HCT116 (cell line): ENCODE results near the gene CA4.

ENCODE experiments used
- CEBPB ChIP-seq: IDR thresholded peaks from 2 replicates; pipeline ENCODE4 v1.6.1; 2012; ENCODE audit warnings: low read depth
- CTCF ChIP-seq, 3 experiments: fragments of 200-600 bp in 1 of 3; sonication (generic) in 1 of 3; IDR thresholded peaks in 2 of 3; conservative IDR thresholded peaks in 1 of 3; 2 replicates each; pipeline ENCODE4 v1.5.1; 2012 to 2017; ENCODE audit warnings: low read depth in 2 of 3, low read length in 2 of 3, antibody characterized with exemption in 1 of 3, borderline replicate concordance in 1 of 3, control low read depth in 1 of 3, mild to moderate bottlenecking in 1 of 3, mixed read lengths in 1 of 3, mixed run types in 1 of 3, moderate library complexity in 1 of 3; ENCODE audit not compliant: insufficient read depth in 1 of 3
- EZH2 ChIP-seq: fragments of 200-600 bp; sonication (generic); IDR thresholded peaks from 2 replicates; pipeline ENCODE4 v1.6.1; 2017; ENCODE audit warnings: antibody characterized with exemption, mixed run types
- FOSL1 ChIP-seq: IDR thresholded peaks from 2 replicates; pipeline ENCODE4 v1.6.1; 2012; ENCODE audit warnings: low read depth
- MAX ChIP-seq: IDR thresholded peaks from 2 replicates; pipeline ENCODE4 v1.6.1; 2012
- POLR2A ChIP-seq: IDR thresholded peaks from 2 replicates; pipeline ENCODE4 v1.7.0; 2011; ENCODE audit warnings: borderline replicate concordance; ENCODE audit not compliant: insufficient read depth, insufficient read length; ENCODE audit errors: extremely low read depth
- POLR2AphosphoS5 ChIP-seq: IDR thresholded peaks from 2 replicates; pipeline ENCODE4 v1.6.1; 2011; ENCODE audit warnings: mild to moderate bottlenecking, low read depth, low read length, moderate library complexity
- RAD21 ChIP-seq: IDR thresholded peaks from 2 replicates; pipeline ENCODE4 v1.6.1; 2012; ENCODE audit warnings: low read depth, mild to moderate bottlenecking
- SP1 ChIP-seq: IDR thresholded peaks from 2 replicates; pipeline ENCODE4 v1.6.1; 2012; ENCODE audit warnings: low read depth
- TCF7L2 ChIP-seq: IDR thresholded peaks from 2 replicates; pipeline ENCODE4 v1.7.0; 2011; ENCODE audit warnings: borderline replicate concordance, inconsistent platforms; ENCODE audit not compliant: insufficient read depth, insufficient read length; ENCODE audit errors: extremely low read depth
- YY1 ChIP-seq: IDR thresholded peaks from 2 replicates; pipeline ENCODE4 v1.6.1; 2011; ENCODE audit warnings: low read length, low read depth, moderate library complexity, mild to moderate bottlenecking; ENCODE audit not compliant: insufficient replicate concordance; ENCODE audit errors: extremely low read depth

GRCh38 chr17:60165223-60165622 is 15.4 kb downstream of the CA4 start:
- TF ChIP-seq CTCF (IDR thresholded peaks at IDR 0.05 in 2 of 3, conservative IDR thresholded peaks at IDR 0.05 in 1 of 3; ENCODE audit: borderline replicate concordance in 1 of 3, insufficient read depth in 1 of 3, low read depth in 2 of 3, low read length in 2 of 3) (0 out of 6 replicates have a peak, but pooled peaks of 2 of the 3 experiments have one; percentile 3 to 9), POLR2AphosphoS5 (no peak), TCF7L2 (no peak), RAD21 (no peak), CEBPB (no peak), POLR2A (no peak), YY1 (no peak), EZH2 (no peak), FOSL1 (no peak), MAX (no peak), SP1 (no peak)
